Endothelial cell of hepatic sinusoid (primary cell): ENCODE results near the gene TMEM248.
"Not testable (repeated sequence)": the region's sequence is repeated elsewhere in the genome, so short reads cannot be mapped to it uniquely, and the experiment has no call there.

ENCODE experiments used
- in situ Hi-C: cut with HindIII; loops from 2 replicates; pipeline ENCODE4 v1.10.0; 2017; ENCODE audit warnings: low sequenced_read_pairs

Gene TMEM248

GRCh38 chr7:66905689-66906088, 15.3 kb upstream of the TMEM248 start:
- in situ Hi-C loops, result no loop called here

DNA sequence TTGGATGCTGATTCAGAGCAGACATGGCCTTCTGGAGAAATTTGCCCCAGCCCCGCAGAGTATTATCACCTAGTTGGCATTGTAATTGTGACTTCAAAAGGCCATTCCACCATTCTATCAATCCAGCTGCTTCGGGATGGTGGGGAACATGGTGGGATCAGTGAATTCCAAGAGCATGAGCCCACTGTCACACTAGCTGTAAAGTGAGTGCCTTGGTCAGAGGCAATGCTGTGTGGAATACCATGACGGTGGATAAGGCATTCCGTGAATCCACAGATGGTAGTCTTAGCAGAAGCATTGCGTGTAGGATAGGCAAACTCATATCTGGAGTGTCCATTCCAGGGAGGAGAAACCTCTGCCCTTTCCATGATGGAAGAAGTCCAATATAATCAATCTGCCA, 13.3 kb upstream of the TMEM248 start:
- in situ Hi-C loops, result no loop called here

GRCh38 chr7:66908598-66908997, 12.4 kb upstream of the TMEM248 start:
- in situ Hi-C loops, result not testable (repeated sequence)

GRCh38 chr7:66910789-66911188, 10.2 kb upstream of the TMEM248 start:
- in situ Hi-C loops, result no loop called here

- in situ Hi-C loops, result not testable (repeated sequence)
Observed at GRCh38 chr7:66911191-66911590, 9.8 kb upstream of the TMEM248 start.

DNA sequence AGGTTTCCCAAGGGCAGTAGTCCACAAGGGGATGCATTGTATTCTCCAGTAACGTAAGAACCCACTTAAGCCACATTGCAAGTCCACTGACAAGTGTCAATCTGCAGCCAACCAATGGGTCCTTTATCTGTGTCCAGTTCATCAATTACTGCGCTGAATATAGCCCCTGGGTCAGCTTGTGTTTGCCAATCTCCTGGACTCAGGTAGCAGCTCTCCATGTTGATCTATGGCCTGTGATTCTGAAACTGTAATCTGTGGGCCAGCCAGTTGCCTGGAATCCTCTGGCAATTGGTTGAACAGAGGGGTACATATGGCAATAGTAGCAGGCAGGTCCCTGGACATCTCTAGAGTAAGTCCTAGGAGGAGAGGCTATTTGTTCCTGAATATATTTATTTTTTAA, 8.8 kb upstream of the TMEM248 start:
- in situ Hi-C loops, result no loop called here

GRCh38 chr7:66913118-66914037, 7.6 kb upstream of the TMEM248 start:
- in situ Hi-C loops, result no loop called here

DNA sequence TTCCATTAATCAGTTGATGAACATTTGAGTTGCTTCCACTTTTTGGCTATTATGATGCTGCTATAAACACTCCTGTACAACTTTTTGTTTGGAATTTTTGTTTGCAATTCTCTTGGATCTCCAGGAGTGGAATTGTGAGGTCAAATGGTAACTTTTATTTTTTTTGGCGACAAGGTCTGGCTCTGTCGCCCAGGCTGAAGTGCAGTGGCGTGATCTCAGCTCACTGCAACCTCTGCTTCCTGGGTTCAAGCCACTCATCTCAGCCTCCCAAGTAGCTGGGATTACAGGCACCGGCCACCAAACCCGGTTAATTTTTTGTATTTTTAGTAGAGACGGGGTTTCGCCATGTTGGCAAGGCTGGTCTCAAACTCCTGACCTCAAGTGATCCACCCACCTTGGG, 3.1 kb upstream of the TMEM248 start:
- in situ Hi-C loops, result not testable (repeated sequence)

GRCh38 chr7:66919304-66919703, 1.7 kb upstream of the TMEM248 start:
- in situ Hi-C loops, result no loop called here

DNA sequence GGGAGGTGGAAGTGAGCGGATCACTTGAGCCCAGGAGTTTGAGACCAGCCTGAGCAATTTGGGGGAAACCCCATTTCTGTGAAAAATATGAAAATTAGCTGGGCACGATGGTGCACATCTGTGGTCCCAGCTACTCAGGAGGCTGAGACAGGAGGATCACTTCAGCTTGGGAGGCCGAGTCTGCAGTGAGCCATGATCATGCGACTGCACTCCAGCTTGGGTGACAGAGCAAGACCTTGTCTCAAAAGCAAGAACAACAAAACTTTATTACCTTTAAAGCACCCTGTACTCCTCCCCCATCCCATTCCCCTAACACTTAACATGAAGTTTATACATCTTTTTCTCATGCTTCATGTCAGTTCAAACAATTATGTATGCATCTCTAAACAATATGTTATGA, 1.3 kb upstream of the TMEM248 start:
- in situ Hi-C loops, result no loop called here

DNA sequence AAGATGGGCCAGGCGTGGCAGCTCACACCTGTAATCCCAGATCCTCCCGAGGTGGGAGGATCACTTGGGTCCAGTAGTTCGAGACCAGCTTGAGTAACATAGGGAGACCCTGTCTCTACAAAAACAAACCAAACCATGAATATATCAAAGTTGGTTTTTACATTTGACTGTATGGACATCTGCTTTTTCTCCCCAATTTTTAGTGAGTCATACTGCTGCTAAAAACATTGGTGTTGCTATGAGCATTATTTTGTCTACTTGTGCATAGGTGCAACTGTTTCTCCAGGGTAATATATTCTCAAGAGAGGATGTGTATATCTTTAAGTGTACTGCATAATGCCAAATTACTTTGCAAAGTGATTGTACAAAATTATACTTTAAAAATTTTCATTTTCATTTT, 769 bp upstream of the TMEM248 start:
- in situ Hi-C loops, result no loop called here

GRCh38 chr7:66921396-66921917, 432 bp downstream of the TMEM248 start:
- in situ Hi-C loops, result no loop called here

DNA sequence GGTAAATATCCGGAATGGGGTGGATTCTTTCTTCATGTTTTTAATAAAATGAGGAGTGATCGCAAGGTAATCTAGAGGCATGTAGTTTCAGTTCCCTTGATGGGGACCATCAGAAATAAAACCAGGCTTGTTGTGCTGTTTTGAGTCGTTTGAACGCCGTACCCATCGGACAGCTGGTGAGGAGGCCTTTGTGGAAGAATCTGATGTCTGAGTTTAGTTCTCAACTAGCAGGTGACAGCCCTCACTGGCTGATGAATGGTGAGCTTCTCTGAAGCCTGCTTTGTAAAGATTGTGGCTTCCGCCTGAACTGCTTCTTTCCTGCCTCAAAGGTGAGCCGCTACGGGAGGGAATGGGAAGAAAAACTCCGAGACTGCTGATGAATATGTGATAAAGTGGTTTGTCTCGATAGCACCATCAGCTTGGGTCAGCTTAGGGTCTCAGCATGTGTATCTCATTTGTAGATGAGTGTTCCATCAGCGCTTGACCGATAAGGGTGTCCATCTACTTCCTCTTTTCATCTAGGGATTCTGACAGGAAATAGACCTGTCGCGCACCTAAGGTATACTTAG, 977 bp downstream of the TMEM248 start:
- in situ Hi-C loops, result no loop called here

GRCh38 chr7:66925255-66925654, 4.2 kb downstream of the TMEM248 start:
- in situ Hi-C loops, result no loop called here

DNA sequence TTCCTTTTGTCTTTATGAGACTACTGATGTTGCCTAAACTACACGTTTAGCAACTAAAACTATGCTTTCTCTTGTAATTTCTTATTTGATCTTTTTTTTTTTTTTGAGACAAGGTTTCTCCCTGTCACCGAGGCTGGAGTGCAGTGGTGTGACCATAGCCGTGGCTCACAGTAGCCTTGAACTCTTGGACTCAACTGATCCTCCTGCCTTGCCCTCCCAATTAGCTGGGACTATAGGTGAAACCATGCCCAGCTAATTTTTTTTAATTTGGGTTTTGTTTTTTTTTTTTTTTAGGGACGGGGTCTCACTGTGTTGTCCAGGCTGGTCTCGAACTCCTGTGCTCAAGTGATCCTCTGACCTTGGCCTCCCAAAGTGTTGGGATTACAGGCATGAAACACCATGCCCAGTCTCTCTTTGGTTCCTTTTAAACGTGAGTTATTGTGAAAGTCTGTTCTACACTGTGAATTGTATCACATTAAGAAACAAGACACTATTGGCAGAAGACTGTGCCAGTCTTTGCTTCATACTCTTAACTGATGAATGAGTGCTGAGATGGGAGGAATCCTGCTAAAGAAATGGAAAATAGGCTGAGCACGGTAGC, 6.4 kb downstream of the TMEM248 start:
- in situ Hi-C loops, result no loop called here

DNA sequence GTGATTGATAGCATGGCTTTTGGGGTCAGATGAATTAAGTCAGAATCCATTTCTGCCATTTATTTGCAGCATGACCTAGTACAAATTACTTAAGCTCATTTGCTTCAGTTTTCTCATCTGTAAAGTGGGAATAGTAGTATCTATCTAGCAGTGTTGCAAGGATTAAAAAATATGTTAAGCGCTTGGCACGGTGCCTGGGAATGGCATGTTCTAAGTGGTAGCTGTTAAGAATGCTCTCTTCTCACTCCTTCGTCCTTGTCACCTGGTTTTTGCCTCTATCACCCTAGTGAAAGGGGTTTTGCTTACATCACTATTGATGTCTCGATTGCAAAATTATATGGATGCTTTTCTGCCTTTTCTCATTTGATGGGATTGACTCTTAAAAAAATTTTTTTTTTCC, 7.4 kb downstream of the TMEM248 start:
- in situ Hi-C loops, result no loop called here

DNA sequence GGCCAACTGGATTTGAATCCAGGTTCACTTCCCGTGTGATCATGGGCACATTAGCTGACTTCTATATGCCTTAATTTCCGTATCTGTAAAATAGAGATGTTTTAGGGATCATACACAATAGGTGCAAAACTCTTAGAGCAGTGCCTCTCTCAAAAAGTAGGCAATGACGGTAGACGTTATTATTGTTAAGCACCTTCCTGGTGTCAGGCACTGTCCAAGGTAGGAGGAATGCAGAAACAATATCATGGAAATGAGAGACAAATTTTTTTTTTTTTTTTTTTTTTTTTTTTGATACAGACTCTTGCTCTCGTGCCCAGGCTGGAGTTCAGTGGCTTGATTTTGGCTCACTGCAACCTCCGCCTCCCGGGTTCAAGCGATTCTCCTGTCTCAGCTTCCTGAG, 8.1 kb downstream of the TMEM248 start:
- in situ Hi-C loops, result no loop called here

- in situ Hi-C loops, result no loop called here
Observed at GRCh38 chr7:66929935-66930334, 8.9 kb downstream of the TMEM248 start.

DNA sequence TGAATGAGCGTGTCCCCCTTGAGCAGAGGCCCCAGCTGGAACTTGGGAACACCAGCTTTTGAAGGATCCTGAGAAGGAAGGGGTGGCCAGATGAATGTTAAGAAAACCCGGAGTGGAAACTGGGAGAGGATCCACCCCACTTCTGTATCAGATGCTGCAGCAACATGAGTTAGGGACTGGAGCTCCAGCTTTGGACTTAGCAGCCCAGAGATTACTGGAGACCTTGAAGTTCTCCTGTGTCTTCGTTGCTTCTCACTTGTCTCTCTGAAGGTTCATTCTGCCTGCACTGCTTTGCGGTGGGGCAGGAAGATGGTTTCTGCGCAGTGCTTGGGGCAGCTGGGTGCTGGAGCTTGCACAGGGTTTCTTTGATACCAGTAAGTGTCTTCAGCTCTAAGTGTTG, 9.3 kb downstream of the TMEM248 start:
- in situ Hi-C loops, result no loop called here

GRCh38 chr7:66933469-66933868, 12.4 kb downstream of the TMEM248 start:
- in situ Hi-C loops, result no loop called here

DNA sequence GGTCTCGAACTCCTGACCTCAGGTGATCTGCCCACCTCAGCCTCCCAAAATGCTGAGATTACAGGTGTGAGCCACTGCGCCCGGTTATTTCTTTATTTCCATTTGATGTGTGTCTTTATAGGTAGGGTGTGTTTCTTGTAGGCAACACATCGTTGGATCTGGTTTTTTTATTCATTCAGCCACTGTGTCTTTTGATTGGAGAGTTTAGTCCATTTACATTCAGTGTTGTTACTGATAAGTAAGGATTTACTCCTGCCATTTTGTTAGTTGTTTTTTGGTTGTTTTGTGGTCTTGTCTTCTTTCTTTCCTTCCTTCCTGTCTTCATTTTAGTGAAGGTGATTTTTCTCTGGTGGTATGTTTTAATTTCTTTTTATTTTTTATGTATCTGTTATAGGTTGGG, 16.9 kb downstream of the TMEM248 start:
- in situ Hi-C loops, result no loop called here

GRCh38 chr7:66939325-66939724, 18.3 kb downstream of the TMEM248 start:
- in situ Hi-C loops, result no loop called here
